Skin epidermis (tissue), 12 donors: Measurements from ENCODE around the gene FBXO24.
A peak's percentile ranks its signal among the peaks of the same experiment; 100 is the strongest.
"Not testable (repeated sequence)": the region's sequence is repeated elsewhere in the genome, so short reads cannot be mapped to it uniquely, and the experiment has no call there.

Experiments
- H3K27ac ChIP-seq, 21 experiments: fragments of 200-600 bp; sonication (generic) in 11 of 21; one replicate each; pipeline ENCODE4 v1.5.0; 2020; ENCODE audit warnings: mild to moderate bottlenecking in 3 of 21, inconsistent platforms in 2 of 21, moderate library complexity in 2 of 21
- H3K4me3 ChIP-seq, 7 experiments: fragments of 200-600 bp; sonication (generic) in 2 of 7; one replicate each; pipeline ENCODE4 v1.5.0; 2020; ENCODE audit warnings: inconsistent platforms in 2 of 7, mild to moderate bottlenecking in 2 of 7, moderate library complexity in 1 of 7

FBXO24 gene

GRCh38 chr7:100555701-100556100 lies 30.4 kb upstream of the FBXO24 start:
- H3K27ac ChIP-seq, result peak overlapping the region in 1 of 21 experiments; percentile 11
- H3K4me3 ChIP-seq, result no peak overlapping the region

GRCh38 chr7:100556541-100556940 lies 29.6 kb upstream of the FBXO24 start:
- Histone ChIP-seq H3K27ac (no peak overlapping the region), H3K4me3 (no peak overlapping the region)

DNA sequence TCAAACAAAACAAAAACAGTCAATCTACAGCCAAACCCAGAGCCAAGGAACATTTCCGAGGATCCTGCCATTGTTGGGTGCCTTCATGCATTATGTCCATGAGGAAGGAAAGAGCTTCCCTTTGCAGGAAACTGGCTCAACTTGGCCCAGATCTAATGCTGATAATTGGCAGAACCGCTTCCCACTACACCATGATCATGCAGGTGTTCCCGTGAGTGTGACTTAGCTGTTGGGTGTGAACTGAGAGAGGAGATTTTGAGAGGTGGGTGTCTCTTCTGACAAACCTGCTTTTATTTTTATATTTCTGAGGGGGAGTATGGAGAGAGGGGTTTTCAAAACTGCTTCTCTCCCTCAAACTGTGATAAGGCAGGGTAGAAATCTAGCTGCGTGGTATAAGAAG lies 27.0 kb upstream of the FBXO24 start:
- peak overlapping the region in 1 of 21 experiments; percentile 5 for H3K27ac ChIP-seq
- no peak overlapping the region for H3K4me3 ChIP-seq

DNA sequence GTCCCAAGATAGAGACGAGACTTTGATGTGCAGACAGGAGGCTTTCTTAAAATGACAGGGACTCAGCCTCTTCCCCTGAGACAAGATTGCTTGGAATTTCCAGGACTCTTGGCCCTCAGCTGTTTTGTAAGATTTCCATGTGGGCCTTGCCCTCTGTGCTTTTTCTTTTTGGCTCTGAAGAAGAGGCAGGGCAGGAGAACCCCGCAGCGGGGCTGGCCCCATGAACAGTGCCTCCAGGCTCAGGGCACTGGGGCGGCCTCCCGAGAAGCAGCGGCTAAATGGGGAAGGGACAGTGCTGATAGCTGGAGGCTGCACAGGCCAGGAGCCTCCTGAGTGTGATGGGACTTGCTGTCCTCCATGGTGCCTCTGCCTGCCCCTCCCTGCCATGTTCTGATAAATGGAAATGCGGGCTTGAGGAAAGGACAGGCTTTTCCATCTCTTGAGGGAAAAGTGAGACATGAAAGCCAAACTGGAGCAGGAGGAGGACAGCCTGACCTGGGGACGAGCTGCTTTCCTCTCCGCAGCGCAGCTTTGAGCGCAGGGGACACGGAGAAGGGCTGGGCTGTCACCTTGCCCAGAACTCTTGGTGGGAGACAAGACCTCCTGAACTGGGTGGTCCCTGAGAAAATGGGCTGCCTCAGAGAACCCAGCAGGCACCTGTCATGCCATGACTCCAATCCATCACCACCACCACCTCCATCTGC lies 24.5 kb upstream of the FBXO24 start:
- H3K27ac ChIP-seq, result no peak overlapping the region
- H3K4me3 ChIP-seq, result no peak overlapping the region

DNA sequence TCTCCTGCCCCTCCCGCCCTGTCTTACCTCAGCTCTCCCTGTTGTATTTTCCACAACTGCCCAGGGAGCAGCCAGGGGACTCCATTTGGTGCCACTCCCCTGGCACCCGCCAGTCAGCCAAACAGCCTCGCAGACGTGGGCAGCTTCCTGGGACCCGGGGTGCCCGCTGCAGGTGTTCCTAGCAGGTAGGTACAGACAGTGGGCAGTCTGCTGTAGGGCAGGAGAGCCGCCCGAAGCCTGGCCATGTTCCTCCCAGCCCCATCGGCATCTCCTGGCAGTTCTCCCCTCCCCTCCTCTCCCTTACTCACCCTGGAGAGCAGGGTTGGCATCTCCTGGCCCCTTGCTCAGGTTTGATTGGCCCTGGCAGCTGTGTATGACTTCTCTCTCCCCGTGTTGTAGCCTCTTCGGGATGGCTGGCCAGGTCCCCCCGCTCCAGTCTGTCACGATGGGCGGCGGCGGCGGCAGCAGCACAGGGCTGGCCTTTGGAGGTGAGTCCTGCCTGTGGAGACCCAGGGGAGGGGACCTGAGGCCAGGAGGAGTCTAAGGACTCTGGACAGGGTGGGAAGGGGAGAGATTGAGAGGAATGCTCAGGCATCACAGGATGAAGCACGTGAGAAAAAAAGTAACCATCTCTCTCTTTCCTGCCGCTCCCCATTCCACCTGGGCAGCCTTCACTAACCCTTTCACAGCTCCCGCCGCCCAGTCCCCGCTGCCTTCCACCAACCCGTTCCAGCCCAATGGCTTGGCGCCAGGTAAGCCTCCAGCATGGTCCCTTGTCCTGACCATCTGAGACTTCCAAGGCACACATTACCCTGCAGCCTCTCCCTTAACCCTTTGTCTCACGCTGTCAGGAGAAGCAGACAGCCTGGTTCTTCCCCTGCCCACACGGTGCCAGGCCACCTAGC lies 23.7 kb upstream of the FBXO24 start:
- Histone ChIP-seq H3K4me3 (no peak overlapping the region), H3K27ac (no peak overlapping the region)

DNA sequence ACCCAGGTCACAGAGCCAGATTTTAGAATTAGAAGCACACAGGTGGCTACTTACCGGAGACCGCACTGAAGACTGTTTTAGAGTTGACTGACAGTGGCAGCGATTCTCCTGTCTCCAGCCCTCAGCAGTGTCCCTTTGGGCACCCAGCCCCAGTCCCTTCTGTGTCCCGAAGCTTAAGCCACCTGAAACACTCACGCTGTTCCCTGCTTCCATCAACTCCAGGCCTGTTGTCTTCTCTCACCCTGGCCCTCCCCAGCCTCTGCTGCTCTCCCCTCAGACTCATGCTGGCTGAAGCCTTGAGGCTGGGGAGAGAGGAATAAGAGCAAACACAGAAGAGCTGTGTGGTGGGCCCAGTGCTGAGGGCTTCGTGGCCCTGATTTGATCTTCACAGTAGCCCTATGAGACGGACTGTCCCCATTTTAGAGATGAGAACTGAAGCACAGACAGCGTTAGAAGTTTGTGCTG lies 23.0 kb upstream of the FBXO24 start:
- Histone ChIP-seq H3K4me3 (no peak overlapping the region), H3K27ac (no peak overlapping the region)

GRCh38 chr7:100563809-100564400 lies 22.2 kb upstream of the FBXO24 start:
- H3K27ac ChIP-seq, result peak overlapping the region in 1 of 21 experiments; percentile 7
- H3K4me3 ChIP-seq, result no peak overlapping the region

GRCh38 chr7:100564405-100564804 lies 21.7 kb upstream of the FBXO24 start:
- H3K4me3 ChIP-seq, result not testable (repeated sequence)
- H3K27ac ChIP-seq, result peak overlapping the region in 1 of 21 experiments; percentile 7

GRCh38 chr7:100565133-100565571 lies 21.0 kb upstream of the FBXO24 start:
- Histone ChIP-seq H3K4me3 (no peak overlapping the region), H3K27ac (no peak overlapping the region)

- Histone ChIP-seq H3K27ac (no peak overlapping the region), H3K4me3 (no peak overlapping the region)
These were observed 20.1 kb upstream of the FBXO24 start for GRCh38 chr7:100566018-100566531.

GRCh38 chr7:100567031-100567730 lies 18.9 kb upstream of the FBXO24 start:
- no peak overlapping the region for H3K4me3 ChIP-seq
- H3K27ac ChIP-seq, result peak overlapping the region in 2 of 21 experiments; percentile 5 to 35

GRCh38 chr7:100567751-100568175 lies 18.4 kb upstream of the FBXO24 start:
- peak overlapping the region in 2 of 21 experiments; percentile 5 to 35 for H3K27ac ChIP-seq

GRCh38 chr7:100568176-100568895 lies 17.8 kb upstream of the FBXO24 start:
- H3K27ac ChIP-seq, result no peak overlapping the region
- H3K4me3 ChIP-seq, result no peak overlapping the region

More at GRCh38 chr7:100567751-100568175, 18.4 kb upstream of the FBXO24 start:
- H3K4me3 ChIP-seq, result no peak overlapping the region

GRCh38 chr7:100568896-100569844 lies 17.0 kb upstream of the FBXO24 start:
- H3K27ac ChIP-seq, result peak overlapping the region in 12 of 21 experiments; percentile 9 to 63 (median 48)

GRCh38 chr7:100570954-100571828 lies 14.9 kb upstream of the FBXO24 start:
- H3K27ac ChIP-seq, result no peak overlapping the region
- H3K4me3 ChIP-seq, result no peak overlapping the region

More at GRCh38 chr7:100568896-100569844, 17.0 kb upstream of the FBXO24 start:
- peak overlapping the region in 6 of 7 experiments; percentile 0 to 29 (median 20) for H3K4me3 ChIP-seq

DNA sequence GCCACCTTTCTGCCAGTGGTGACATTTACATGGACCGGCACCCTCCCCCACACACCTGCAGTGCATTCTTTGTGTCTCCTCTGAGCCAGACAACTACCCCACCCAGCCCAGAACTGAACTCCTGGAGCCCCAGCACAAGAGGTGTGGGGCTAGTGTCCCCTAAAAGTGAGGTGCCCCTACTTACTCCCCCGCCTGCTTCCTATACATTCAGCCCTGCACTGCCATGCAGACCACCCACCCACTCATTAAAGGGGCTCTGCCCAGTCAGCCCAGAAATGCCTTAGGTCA lies 14.4 kb upstream of the FBXO24 start:
- H3K27ac ChIP-seq, result no peak overlapping the region
- H3K4me3 ChIP-seq, result no peak overlapping the region
